Natural killer cell (primary cell): ENCODE measurements around the gene NFAT5. TPM values are rescaled to one million over a fixed set of nuclear protein-coding genes. Genes with fewer than 3 reads are reported as not detected.

ENCODE experiments used
- ATAC-seq, 3 donors: fragments of 150-1000 bp in 2 of 3; fragments of 200-7000 bp in 1 of 3; cut with Tn5 transposase; 1 replicate in 1 of 3; 2 replicates in 2 of 3; pipeline ENCODE4 v1.10.0; 2021; ENCODE audit warnings: mild to moderate bottlenecking in 2 of 3, moderate library complexity in 2 of 3
- DNase-seq, 2 donors: peaks; one replicate each; pipeline versions ENCODE4 v3.0.0 to v3.0.0-alpha.2; 2013 to 2021; ENCODE audit warnings: mixed read lengths in 1 of 2
- H3K27ac ChIP-seq: one replicate; pipeline ENCODE4 v1.5.1; 2013; ENCODE audit warnings: mild to moderate bottlenecking, low read length
- H3K27me3 ChIP-seq: one replicate; pipeline ENCODE4 v1.6.1; 2013; ENCODE audit warnings: low read length; ENCODE audit not compliant: control insufficient read depth, insufficient read depth
- H3K36me3 ChIP-seq: one replicate; pipeline ENCODE4 v1.6.1; 2013; ENCODE audit warnings: low read length; ENCODE audit not compliant: control insufficient read depth, insufficient read depth
- H3K4me1 ChIP-seq: one replicate; pipeline ENCODE4 v1.6.1; 2013; ENCODE audit warnings: low read length; ENCODE audit not compliant: control insufficient read depth, insufficient read depth
- H3K4me3 ChIP-seq: one replicate; pipeline ENCODE4 v1.5.1; 2013; ENCODE audit warnings: low read length
- H3K9me3 ChIP-seq: one replicate; pipeline ENCODE4 v1.6.1; 2013; ENCODE audit warnings: low read length; ENCODE audit not compliant: control insufficient read depth, insufficient read depth
- H3K27ac Mint-ChIP-seq, 2 donors: one replicate each; pipeline ENCODE4 v1.8.0; 2022; ENCODE audit warnings: mild to moderate bottlenecking in 2 of 2, mixed read lengths in 2 of 2, moderate library complexity in 1 of 2
- H3K27me3 Mint-ChIP-seq, 2 donors: one replicate each; pipeline ENCODE4 v1.8.0; 2022; ENCODE audit warnings: low read depth in 2 of 2, mixed read lengths in 2 of 2
- H3K36me3 Mint-ChIP-seq: one replicate; pipeline ENCODE4 v1.8.0; 2022; ENCODE audit warnings: mixed read lengths
- H3K4me1 Mint-ChIP-seq, 2 donors: one replicate each; pipeline ENCODE4 v1.8.0; 2022; ENCODE audit warnings: mixed read lengths in 2 of 2
- H3K4me3 Mint-ChIP-seq: one replicate; pipeline ENCODE4 v1.8.0; 2022; ENCODE audit warnings: mild to moderate bottlenecking, moderate library complexity, mixed read lengths
- H3K9me3 Mint-ChIP-seq, 2 donors: one replicate each; pipeline ENCODE4 v1.8.0; 2022; ENCODE audit warnings: mixed read lengths in 2 of 2
- CTCF ChIP-seq: fragments of 200-600 bp; IDR thresholded peaks from one replicate; pipeline ENCODE4 v1.8.0; 2022; ENCODE audit warnings: antibody characterized with exemption
- WGBS: methylation state at CpG from one replicate; pipeline ENCODE4 v1.1.7; 2013; ENCODE audit warnings: missing lambda C conversion rate; ENCODE audit not compliant: insufficient coverage; 5-methylcytosine and 5-hydroxymethylcytosine counted together
- intact Hi-C: fragments of 100-400 bp; cut with micrococcal nuclease; formaldehyde crosslinking; loops from one replicate; pipeline ENCODE4 v1.14.2; 2022
- total RNA-seq, 4 donors: library from RNA; stranded (reverse); fragments of 120-200 nt in 1 of 4; gene quantifications; one replicate each; pipeline versions ENCODE4 v1.2.3 to v1.2.4, GENCODE V29; 2013 to 2022

Gene NFAT5
- total RNA-seq, 3 donors from 2014 or later (not counting 1 experiment from before 2014, with no cell fraction given) = 70.0 to 73.6 (median 70.6) TPM

- peaks cover 7% of the 10 kb centered on the region for H3K4me1 ChIP-seq
- Mint-ChIP-seq H3K36me3 (no peaks in the 10 kb centered on the region), H3K27me3 (no peaks in the 10 kb centered on the region), H3K27ac (peak overlapping the region in 1 of 2 donors; percentile 21), H3K4me3 (no peak overlapping the region), H3K9me3 (no peaks in the 10 kb centered on the region), H3K4me1 (peaks cover 14 to 17% of the 10 kb centered on the region in 2 donors)
- TF ChIP-seq CTCF = no peak
- H3K4me3 ChIP-seq = no peak overlapping the region
- no peak overlapping the region for H3K27ac ChIP-seq
- no peaks in the 10 kb centered on the region for H3K36me3 ChIP-seq
- no peaks in the 10 kb centered on the region for H3K9me3 ChIP-seq
- no peaks in the 10 kb centered on the region for H3K27me3 ChIP-seq
- 83% methylated on average over 5 of the region's 5 CpGs for WGBS
- DNase-seq (no peak), ATAC-seq (no peak)
- intact Hi-C loops = no loop called here
These were observed 43.7 kb upstream of the NFAT5 start for GRCh38 chr16:69522041-69522578.

- H3K27ac Mint-ChIP-seq = no peak overlapping the region
- H3K27me3 Mint-ChIP-seq = no peaks in the 10 kb centered on the region
- no peaks in the 10 kb centered on the region for H3K36me3 Mint-ChIP-seq
- no peak overlapping the region for H3K4me3 ChIP-seq
- peaks cover 7% of the 10 kb centered on the region for H3K4me1 ChIP-seq
- H3K9me3 ChIP-seq = no peaks in the 10 kb centered on the region
- WGBS = 95% methylated on average over 7 of the region's 7 CpGs
- H3K9me3 Mint-ChIP-seq = no peaks in the 10 kb centered on the region
- intact Hi-C loops = no loop called here
- no peak for TF ChIP-seq CTCF
- ATAC-seq (no peak), DNase-seq (no peak)
- H3K27me3 ChIP-seq = no peaks in the 10 kb centered on the region
- no peak overlapping the region for H3K27ac ChIP-seq
- H3K4me3 Mint-ChIP-seq = no peak overlapping the region
- H3K4me1 Mint-ChIP-seq = peaks cover 14 to 17% of the 10 kb centered on the region in 2 donors
- no peaks in the 10 kb centered on the region for H3K36me3 ChIP-seq
These were observed 42.9 kb upstream of the NFAT5 start for GRCh38 chr16:69522732-69523404.

- H3K36me3 ChIP-seq = no peaks in the 10 kb centered on the region
- no peak for DNase-seq
- no peak overlapping the region for H3K4me3 ChIP-seq
- H3K4me1 ChIP-seq = peaks cover 7% of the 10 kb centered on the region
- Mint-ChIP-seq H3K27me3 (no peaks in the 10 kb centered on the region), H3K4me1 (peaks cover 14 to 17% of the 10 kb centered on the region in 2 donors), H3K4me3 (no peak overlapping the region), H3K27ac (no peak overlapping the region), H3K9me3 (no peaks in the 10 kb centered on the region), H3K36me3 (no peaks in the 10 kb centered on the region)
- WGBS = 96% methylated on average over 12 of the region's 13 CpGs
- intact Hi-C loops = no loop called here
- no peaks in the 10 kb centered on the region for H3K27me3 ChIP-seq
- H3K9me3 ChIP-seq = no peaks in the 10 kb centered on the region
- TF ChIP-seq CTCF = no peak
- no peak overlapping the region for H3K27ac ChIP-seq
- ATAC-seq = no peak
These were observed 42.0 kb upstream of the NFAT5 start for GRCh38 chr16:69523566-69524305.
